GM11168 (cell line): Measurements from ENCODE around the gene TMEM131.
"Not testable (repeated sequence)": the region's sequence is repeated elsewhere in the genome, so short reads cannot be mapped to it uniquely, and the experiment has no call there.

Experiments used
- in situ Hi-C: fragments of 300-500 bp; cut with MboI; formaldehyde crosslinking; loops from one replicate; pipeline ENCODE4 v1.12.0; 2022; ENCODE audit warnings: low sequenced_read_pairs; ENCODE audit not compliant: unreplicated experiment

Gene TMEM131

DNA sequence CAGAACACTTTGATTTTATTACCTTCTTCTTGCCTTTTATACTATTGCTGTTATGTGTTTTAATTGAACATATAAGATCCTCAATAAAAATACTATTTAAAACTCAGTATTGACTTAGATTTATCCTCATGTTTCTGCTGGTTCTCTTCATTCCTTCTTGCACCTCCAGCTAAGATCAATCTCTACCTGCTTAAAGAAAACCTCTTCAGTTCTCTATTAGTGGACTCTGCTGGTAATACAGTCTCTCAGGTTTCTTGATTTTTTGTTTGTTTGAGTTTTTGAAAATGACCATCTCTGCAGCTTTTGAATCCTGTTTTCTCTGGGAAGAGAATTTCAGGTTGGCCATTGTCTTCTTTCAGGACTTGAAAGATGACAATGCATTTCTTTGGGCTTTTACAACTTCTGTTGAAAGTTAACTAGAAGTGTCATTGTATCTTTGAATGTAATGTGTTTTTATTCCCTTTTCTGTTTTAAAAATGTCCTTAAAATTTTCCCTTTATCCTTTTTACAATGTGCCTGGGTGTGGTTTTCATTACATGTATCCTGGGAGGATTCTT lies 29.8 kb upstream of the TMEM131 start:
- in situ Hi-C loops: no loop called here

DNA sequence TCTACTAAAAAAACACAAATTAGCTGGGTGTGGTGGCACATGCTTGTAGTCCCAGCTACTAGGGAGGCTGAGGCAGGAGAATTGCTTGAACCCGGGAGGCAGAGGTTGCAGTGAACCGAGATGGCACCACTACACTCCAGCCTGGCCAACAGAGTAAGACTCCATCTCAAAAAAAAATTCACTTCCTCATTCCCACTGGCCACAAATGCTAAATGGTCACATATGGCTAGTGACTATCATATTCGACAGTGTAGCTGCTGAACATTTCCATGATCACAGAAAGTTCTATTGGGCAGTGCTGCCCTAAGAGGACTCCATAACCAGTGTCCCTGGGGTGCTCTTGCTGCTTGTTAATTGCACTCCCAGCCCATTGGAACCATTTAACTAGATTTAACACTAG lies 26.3 kb upstream of the TMEM131 start:
- in situ Hi-C loops: not testable (repeated sequence)

DNA sequence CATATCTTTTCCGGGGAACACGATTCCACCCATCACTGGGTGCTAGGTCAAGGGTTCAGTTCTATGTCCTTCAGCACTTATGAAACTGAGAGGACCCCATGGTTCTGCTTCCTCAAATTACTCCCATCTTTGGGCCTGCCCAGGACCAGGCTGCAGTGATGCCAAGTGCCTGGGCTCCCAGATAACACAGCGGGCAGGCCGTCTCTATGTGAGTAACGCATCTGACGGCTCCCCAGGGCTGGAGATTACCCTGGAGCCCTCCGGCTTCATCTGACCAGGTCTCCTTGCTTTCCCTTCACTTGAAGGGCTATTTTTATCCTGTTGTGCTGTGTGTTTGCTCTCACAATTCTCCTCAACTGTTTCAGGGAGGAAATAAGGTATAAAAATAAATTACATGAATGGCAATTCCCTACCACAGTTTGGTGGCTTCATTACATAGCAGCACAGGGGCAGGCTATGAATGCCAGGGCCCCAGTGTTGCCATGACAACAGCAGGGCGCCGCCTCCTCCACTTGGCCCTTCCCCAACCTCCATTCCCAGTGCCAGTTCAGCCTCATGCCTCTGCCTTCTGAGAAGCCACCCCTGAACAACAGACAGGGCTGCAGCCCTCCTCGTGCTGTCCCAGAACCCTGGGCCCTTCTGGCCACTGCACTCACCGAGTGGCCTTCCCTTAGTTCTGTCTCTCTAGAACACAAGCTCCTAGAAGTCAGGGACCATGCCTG lies 25.4 kb upstream of the TMEM131 start:
- in situ Hi-C loops: no loop called here

DNA sequence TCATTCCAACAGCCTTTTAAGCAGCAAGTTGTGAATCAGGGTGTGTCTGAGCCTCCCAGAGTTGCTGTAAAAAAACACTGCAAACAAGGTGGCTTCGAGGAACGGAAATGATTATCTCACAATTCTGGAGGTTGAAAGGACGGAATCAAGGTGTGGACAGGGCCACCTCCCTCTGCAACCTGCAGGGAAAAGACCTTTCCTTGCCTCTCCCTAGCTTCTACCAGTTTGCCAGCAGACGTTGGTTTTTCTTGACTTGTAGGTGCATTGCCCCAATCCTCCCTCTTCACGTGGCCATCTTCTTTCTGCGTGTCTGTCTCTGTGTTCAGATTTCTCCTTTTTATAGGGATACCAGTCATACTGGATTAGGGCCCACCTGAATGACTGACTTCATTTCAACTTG lies 24.8 kb upstream of the TMEM131 start:
- in situ Hi-C loops: no loop called here

DNA sequence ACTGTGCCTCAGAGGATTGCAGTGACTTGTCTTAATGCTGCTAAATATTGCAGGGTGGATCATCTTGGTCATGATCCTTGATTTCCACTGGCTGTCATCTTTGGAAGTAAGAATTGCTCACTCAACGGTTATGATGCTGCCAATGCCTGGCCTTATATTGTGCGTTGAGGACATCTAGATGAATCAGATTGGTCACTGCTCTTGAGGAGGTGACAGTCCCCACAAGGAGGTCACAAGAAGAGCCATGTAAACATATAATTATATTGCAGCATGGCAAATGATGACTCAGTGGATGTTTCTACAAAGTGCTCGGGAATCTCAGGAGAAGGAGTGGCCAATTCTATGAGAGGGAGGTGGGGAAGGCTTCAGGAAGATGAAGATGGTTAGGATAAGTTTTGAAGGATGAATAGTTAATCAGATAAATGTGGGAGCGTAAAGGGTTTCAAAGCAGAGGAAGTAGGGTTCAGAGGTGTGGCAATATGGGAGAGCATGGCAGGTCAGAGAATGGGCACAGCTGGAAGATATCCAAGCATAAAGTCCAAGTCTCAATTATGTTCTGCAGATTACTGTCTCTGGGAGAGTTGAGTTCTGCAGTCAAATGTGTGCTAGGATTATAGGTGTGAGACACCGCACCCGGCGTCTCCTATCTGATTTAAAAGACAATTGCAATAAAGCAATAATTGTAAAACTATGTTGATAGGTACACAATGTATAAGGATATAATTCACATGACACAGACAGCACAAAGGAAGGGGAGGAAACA lies 21.3 kb upstream of the TMEM131 start:
- in situ Hi-C loops: no loop called here

DNA sequence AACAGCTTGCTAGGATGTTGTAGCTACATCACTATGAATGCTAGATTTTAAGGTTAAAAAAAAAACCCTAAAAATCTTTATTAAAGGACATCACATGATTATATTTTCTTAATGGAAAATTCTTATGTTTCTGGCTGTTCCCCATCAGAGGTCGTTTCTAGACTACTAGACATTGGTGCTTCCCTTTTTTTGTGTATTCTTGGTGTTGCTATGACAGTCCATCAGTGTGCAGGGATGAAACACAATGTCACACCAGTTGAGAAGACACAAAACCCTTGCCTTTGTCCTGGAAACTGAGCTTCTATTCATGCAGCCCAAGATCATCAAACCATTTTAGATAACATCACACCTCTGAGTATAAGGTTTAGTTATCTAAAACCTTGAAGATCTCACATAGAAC lies 19.9 kb upstream of the TMEM131 start:
- in situ Hi-C loops: no loop called here

DNA sequence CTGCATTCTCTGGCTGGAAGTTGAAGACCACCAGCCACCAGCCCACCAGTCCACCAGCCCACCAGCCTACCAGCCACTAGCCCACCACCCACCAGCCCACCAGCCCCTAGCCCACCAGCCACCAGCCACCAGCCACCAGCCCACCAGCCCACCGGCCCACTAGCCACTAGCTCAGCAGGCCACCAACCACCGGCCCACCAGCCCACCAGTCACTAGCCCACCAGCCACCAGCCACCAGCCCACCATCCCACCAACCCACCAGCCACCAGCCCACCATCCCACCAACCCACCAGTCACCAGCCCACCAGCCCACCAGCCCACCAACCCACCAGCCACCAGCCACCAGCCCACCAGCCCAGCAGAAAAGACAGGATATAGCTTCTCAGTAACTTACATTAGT lies 18.6 kb upstream of the TMEM131 start:
- in situ Hi-C loops: no loop called here

DNA sequence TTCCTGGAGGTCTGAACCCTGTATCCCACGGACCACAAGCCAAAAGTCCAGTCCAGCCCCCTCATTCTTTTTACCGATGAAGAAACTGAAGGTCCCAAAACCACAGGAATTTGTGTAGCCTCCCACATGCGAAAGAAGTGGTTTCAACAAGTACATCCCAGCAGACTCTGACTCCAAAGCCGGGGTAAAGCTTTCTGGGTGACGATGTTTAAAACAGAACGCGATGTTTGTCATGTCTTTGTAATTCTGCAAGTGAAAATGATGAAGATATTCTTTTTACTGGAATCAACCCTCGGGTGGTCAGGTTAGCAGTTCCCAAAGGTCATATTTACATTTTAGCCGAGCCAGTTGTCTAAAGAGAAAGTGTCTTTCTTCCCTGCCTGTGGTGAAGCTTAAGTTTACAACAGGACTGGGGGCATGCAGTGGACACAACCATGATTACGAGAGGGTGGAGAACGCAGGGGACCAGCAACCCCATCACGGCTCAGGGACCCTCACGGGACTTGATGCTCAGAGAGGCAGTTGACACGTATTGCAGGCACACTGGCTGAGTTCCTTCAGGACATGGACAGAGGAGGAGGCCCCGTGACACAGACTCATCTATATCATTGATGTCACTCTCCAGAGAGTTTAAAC lies 17.8 kb upstream of the TMEM131 start:
- in situ Hi-C loops: no loop called here

DNA sequence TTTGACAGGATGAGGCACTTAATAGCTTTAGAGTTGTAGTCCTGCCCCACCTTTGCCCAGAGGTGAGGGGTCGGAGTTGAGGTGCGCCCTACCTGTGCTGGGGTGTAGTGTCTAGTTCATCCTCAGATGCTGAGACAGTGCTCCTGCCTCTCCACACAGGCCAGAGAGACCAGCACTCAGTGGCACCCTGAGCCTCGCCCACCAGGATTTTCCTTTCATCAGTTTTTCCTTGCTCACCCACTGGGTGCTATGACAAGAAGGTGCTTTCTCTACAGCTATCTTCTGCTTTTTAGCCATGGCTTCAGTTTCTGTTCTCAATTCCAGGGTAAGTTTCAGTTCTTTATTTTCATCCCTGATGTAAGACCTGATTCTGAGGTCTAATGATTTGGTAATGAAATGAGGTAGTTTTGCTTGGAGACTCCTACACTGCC lies 16.8 kb upstream of the TMEM131 start:
- in situ Hi-C loops: no loop called here

DNA sequence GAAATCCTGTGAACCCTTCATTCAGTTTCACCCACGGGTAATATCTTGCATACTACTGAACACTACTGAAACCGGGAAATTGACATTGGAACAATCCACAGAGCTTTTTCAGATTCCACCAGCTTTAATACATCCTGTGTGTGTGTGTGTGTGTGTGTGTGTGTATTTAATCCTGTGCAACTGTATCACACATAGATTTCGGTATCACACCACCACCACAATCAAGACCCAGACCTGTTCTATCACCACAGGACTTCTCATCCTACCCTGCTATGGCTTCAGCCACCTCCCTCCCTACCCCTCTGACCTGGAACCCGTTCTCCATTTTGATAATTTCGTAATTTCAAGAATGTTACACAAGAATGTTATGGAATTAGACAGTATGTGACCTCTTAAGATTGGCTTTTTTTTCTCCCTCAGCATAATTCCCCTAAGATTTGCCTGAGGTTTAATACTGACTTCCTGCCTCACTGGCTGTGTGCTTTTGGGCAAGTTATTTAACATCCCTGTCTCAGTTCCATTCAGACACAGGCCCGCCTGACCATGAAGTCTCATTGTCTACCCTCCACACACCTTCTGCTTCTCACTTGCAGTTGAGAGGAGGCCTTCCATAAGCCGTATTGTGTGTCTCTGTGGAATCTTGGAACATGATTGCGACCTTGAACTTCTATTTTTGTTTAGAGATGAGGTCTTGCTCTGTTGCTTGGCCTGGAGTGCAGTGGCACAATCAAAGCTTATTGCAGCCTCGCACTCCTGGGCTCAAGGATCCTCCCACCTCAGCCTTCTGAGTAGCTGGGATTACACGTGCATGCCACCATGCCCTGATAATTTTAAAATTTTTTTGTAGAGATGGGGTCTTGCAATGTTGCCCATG lies 14.4 kb upstream of the TMEM131 start:
- in situ Hi-C loops: no loop called here

DNA sequence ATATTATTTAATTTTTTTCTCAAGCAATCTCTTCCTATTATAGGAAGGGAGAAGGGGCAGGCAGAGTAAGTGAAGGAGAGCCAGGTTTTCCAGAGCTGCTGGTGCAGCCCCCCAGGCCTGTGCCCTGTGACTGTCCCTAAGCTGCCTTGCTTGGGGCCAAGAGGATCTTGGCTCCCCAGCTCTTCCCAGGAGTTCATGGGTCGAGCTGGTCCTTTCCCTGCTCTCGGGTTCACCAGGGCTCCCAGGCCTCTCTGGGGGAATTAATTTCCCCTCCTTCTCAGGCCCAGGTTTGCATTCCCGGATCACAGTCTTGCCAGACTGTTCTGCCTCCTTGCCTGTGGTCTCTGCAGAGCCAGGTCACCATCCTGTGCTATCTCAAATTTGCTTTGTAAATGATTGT lies 12.7 kb upstream of the TMEM131 start:
- in situ Hi-C loops: no loop called here

DNA sequence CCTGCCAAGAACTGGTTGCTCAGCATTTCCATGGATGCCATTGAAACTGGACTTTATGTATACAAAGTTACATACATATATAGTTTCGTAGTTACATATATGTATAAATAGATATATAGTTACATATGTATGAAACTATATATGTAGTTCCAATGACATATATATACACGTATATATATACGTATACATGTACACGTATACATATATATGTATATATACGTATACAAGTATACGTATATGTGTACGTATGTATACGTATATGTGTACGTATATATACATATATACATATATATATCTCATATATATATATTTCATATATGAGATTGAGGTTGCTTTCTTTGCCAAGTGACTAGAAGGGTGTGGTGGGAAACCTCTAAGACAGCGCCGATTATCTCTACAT lies 10.6 kb upstream of the TMEM131 start:
- in situ Hi-C loops: no loop called here

DNA sequence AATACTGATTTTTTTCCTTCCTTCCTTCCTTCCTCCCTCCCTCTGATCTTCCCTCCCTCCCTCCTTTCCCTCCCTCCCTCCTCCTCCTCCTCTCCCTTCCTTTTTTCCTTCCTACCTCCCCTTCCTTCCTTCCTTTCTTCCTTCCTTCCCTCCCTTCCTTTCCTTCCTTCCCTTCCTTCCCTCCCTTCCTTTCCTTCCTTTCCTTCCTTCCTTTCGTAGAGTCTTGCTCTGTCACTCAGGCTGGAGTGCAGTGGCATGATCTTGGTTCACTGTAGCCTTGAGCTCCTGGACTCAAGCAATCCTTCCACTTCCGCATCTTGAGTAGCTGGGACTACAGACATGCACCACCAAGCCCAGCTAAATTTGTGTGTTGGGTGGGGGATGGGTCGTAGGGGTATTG lies 8.9 kb upstream of the TMEM131 start:
- in situ Hi-C loops: no loop called here

DNA sequence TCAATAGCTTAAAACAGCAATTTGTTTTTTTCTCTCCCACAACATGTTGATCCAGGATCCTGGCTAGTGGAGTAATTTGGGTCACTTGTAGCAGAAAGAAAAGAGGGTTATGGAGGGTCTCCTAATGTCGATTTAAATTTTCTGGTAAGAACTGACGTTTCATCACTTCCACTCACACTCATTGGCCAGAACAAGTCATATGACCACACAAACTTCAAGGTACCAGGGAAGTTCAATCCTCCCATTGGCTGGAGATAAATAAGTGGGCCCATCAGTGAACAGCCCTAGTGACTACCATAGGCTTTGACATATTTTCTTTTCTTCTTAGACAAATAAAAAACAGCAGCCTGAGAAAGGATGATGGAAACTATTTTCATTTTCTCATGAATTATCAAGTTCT lies 8.3 kb upstream of the TMEM131 start:
- in situ Hi-C loops: no loop called here

DNA sequence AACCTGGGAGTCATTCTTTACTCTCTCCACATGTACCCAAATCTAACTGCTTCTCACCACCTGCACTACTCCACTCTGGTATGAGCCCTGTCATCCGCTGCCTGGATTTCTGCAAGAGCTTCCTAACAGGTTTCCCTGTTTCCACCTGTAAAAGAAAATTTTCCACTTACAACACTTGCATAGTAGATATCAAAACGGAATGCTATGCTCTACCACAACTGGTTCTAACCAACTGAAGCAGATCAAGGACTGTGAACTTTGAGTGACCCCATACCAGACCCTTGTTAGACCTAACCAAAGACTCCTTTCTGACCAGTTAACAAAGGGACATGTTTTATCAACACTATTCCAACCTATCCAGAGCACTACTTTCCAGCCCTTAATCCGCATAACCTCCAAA lies 3.8 kb upstream of the TMEM131 start:
- in situ Hi-C loops: no loop called here

DNA sequence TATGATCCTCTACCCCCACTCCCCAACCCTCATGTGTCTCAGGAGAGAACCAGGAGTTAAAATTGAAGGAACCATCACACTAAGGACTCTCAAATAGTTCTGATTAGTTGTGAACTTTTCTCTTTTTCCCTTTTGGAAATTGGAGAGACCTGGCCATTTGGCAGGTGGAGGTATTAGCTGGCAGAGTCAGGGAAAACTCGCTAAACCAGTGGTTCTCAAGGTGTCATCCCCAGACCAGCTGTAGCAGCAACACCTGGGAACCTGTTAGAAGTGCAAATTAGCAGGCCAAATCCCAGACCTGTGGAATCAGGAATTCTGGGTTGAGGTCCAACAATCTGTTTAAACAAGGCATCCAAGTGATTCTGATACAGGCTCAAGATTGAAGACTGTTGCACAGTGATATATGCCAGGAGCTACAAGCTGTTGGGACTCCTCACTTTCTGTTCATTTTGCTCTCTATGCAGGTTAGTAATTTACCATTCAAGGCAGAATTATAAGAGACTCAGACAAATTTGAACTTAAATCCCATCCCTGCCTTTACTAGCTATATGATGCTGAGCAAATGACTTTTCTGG lies 2.8 kb upstream of the TMEM131 start:
- in situ Hi-C loops: no loop called here

DNA sequence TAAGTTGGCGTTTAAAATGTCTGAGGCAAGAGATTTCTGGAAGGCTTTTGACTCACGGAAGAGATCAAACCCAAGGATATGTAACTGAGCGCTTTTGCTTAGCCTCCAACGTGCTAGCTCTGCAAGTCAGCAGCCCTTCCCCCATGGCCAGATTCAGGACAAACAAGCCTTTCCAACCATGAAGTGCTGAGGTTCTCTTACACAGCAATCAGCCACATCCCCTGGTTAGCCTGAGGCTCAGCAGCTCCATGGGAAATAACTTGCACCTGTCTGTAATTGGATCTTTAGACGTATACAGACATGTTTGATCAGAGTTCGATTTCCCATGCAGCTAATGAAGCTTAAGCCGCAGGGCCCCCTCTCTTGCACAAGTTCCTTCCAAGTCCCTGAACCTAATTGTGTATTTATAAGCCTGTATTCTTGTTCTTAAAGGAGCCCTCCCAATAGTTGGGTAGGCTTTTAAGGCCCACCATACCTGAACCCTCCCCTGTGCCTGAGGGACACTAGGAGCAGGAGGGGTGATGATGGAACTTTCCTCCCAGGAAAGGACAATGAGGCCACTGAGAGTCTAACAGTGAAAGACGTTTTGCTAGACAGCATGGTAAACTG lies 2.1 kb upstream of the TMEM131 start:
- in situ Hi-C loops: no loop called here

DNA sequence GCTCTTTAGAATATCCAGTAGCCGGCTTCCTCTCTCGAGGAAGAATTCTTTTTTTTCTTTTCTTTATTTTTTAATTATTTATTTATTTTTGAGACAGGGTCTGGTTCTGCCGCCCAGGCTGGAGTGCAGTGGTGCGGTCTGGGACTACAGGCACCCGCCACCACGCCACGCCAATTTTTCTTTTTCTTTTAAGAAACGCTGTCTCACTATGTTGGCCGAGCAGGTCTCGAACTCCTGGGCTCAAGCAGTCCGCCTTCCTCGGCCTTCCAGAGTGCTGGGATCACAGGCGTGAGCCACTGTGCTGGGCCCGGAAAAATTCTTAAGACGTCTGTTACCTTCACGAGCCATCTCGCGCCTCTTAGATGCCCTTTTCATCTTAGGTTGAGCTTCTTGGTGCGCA lies 931 bp upstream of the TMEM131 start:
- in situ Hi-C loops: no loop called here

DNA sequence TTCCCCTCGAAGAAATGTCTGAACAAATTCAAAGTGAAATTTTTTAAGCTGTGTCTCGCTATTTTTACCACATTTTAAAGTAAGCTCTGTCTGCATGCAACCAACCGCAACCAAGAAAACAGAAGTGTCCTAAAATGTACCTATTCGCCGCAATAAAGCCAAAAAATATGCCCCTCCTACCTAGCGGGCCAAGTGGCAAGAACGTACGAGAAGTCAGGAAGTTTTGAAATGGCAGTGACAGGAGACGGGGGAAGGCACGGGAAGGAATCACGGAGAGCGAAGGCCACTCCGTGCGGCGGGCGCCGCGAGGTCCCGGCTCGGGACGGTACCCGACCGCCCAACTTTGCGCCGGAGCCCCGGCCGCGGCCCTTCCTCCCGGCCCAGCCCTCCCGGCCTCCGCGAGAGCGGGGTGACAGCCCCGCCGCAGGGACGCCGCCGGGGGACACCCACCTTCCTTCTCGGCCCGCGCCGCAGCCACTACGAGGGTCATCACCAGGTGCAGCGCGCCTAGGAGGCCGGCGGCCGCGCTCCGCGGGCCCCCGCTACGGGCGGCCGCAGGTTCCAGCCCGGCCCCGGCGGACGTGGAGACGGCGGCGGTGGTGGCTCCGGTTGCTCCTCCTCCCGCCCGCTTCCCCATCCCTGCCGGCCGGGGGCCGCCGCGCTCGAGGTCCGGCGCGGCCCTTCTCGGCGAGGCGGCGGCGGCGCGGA lies 568 bp downstream of the TMEM131 start:
- in situ Hi-C loops: no loop called here
